H1 (cell line): ENCODE measurements around the gene ACOT7. TPM values are rescaled to one million over a fixed set of nuclear protein-coding genes. Genes with fewer than 3 reads are reported as not detected.
A peak's percentile ranks its signal among the peaks of the same experiment; 100 is the strongest.

Source experiments
- CTCF ChIA-PET: fragments of 300-600 bp; sonication (Branson Sonifier 250); formaldehyde crosslinking; loops from one replicate; lab custom pipeline; 2021; ENCODE audit not compliant: partially characterized antibody; lab: Charles Lee
- POLR2A ChIA-PET: fragments of 300-600 bp; sonication (Branson Sonifier 250); formaldehyde crosslinking; loops from one replicate; lab custom pipeline; 2021; ENCODE audit warnings: inconsistent platforms; ENCODE audit not compliant: partially characterized antibody; lab: Charles Lee
- DNase-seq, 2 experiments: peaks; one replicate each; pipeline versions ENCODE4 v3.0.0 to v3.0.0-alpha.2; 2010 to 2022; ENCODE audit warnings: low spot score in 2 of 2, low read depth in 1 of 2, mixed read lengths in 1 of 2
- FAIRE-seq: peaks from 2 replicates; lab custom pipeline; 2011; peaks lifted over from hg19 to GRCh38; lab: Jason Lieb, UNC
- H2AFZ ChIP-seq: 2 replicates; pipeline ENCODE4 v1.8.1; 2012; ENCODE audit warnings: low read length, inconsistent platforms
- H2AK5ac ChIP-seq: 2 replicates; pipeline ENCODE4 v1.6.1; 2013; ENCODE audit warnings: low read depth, low read length
- H2BK120ac ChIP-seq: replicated peaks from 2 replicates; pipeline ENCODE3; 2013; ENCODE audit warnings: low read depth, low read length, inconsistent platforms
- H2BK12ac ChIP-seq: 2 replicates; pipeline ENCODE4 v1.6.1; 2013; ENCODE audit warnings: low read depth, low read length
- H2BK15ac ChIP-seq: 2 replicates; pipeline ENCODE4 v1.6.1; 2013; ENCODE audit warnings: low read length
- H2BK20ac ChIP-seq: 2 replicates; pipeline ENCODE4 v1.6.1; 2013; ENCODE audit warnings: low read length
- H2BK5ac ChIP-seq: 2 replicates; pipeline ENCODE4 v1.6.1; 2013; ENCODE audit warnings: low read depth, low read length
- H3K14ac ChIP-seq: 2 replicates; pipeline ENCODE4 v1.6.1; 2013; ENCODE audit warnings: inconsistent platforms; ENCODE audit not compliant: insufficient read length
- H3K18ac ChIP-seq: 2 replicates; pipeline ENCODE4 v1.6.1; 2013; ENCODE audit warnings: low read length; ENCODE audit errors: extremely low read depth
- H3K23ac ChIP-seq: 2 replicates; pipeline ENCODE4 v1.6.1; 2013; ENCODE audit warnings: inconsistent platforms; ENCODE audit not compliant: insufficient read length
- H3K23me2 ChIP-seq: 2 replicates; pipeline ENCODE4 v1.6.1; 2013; ENCODE audit warnings: low read depth, low read length
- H3K27ac ChIP-seq: 2 replicates; pipeline ENCODE4 v1.6.1; 2011; ENCODE audit warnings: low read depth, low read length, inconsistent platforms
- H3K27me3 ChIP-seq, 4 experiments: replicated peaks in 1 of 4; 1 replicate in 1 of 4; 2 replicates in 3 of 4; pipeline versions ENCODE4 v1.6.1 to v1.8.1; 2011 to 2013; ENCODE audit warnings: low read length in 3 of 4, mild to moderate bottlenecking in 3 of 4, inconsistent platforms in 2 of 4, mixed read lengths in 2 of 4, moderate library complexity in 1 of 4; ENCODE audit not compliant: control insufficient read depth in 3 of 4, insufficient read depth in 3 of 4; ENCODE audit errors: extremely low read depth in 1 of 4
- H3K36me3 ChIP-seq, 4 experiments: 2 replicates each; pipeline versions ENCODE4 v1.6.1 to v1.8.1; 2011 to 2013; ENCODE audit warnings: mild to moderate bottlenecking in 4 of 4, low read length in 3 of 4, moderate library complexity in 2 of 4, control low read depth in 1 of 4, inconsistent platforms in 1 of 4; ENCODE audit not compliant: insufficient read depth in 4 of 4, control insufficient read depth in 2 of 4
- H3K4ac ChIP-seq: replicated peaks from 2 replicates; pipeline ENCODE3; 2013; ENCODE audit warnings: low read length, low read depth, mixed read lengths, inconsistent platforms; ENCODE audit not compliant: insufficient read length
- H3K4me1 ChIP-seq, 4 experiments: replicated peaks in 1 of 4; 1 replicate in 1 of 4; 2 replicates in 3 of 4; pipeline versions ENCODE4 v1.6.1 to v1.8.1; 2011 to 2013; ENCODE audit warnings: low read length in 3 of 4, inconsistent platforms in 2 of 4, mixed read lengths in 1 of 4; ENCODE audit not compliant: insufficient read depth in 4 of 4, control insufficient read depth in 3 of 4
- H3K4me2 ChIP-seq, 2 experiments: 2 replicates each; pipeline versions ENCODE4 v1.6.1 to v1.8.1; 2011 to 2013; ENCODE audit warnings: low read depth in 2 of 2, low read length in 2 of 2, control low read depth in 1 of 2, inconsistent platforms in 1 of 2, mild to moderate bottlenecking in 1 of 2; ENCODE audit not compliant: insufficient read depth in 1 of 2
- H3K4me3 ChIP-seq, 4 experiments: fragments of 200-600, 300-600 bp in 1 of 4; sonication (generic), shearing (Covaris generic), sonication (Bioruptor Twin) in 1 of 4; 2 replicates each; pipeline versions ENCODE4 v1.5.1 to v1.8.1; 2011 to 2016; ENCODE audit warnings: low read length in 4 of 4, low read depth in 3 of 4, control low read depth in 2 of 4, inconsistent platforms in 2 of 4, mild to moderate bottlenecking in 2 of 4, mixed read lengths in 1 of 4, moderate library complexity in 1 of 4; ENCODE audit not compliant: insufficient read depth in 2 of 4; ENCODE audit errors: extremely low read depth in 1 of 4
- H3K56ac ChIP-seq: replicated peaks from 2 replicates; pipeline ENCODE3; 2013; ENCODE audit warnings: low read depth, mild to moderate bottlenecking, mixed read lengths, low read length, inconsistent platforms; ENCODE audit not compliant: insufficient read length
- H3K79me1 ChIP-seq: 2 replicates; pipeline ENCODE4 v1.6.1; 2013; ENCODE audit warnings: low read depth, low read length, control low read depth
- H3K79me2 ChIP-seq, 2 experiments: 2 replicates each; pipeline versions ENCODE4 v1.6.1 to v1.8.1; 2012 to 2013; ENCODE audit warnings: low read length in 2 of 2, mild to moderate bottlenecking in 2 of 2, inconsistent platforms in 1 of 2; ENCODE audit not compliant: insufficient read depth in 2 of 2, control insufficient read depth in 1 of 2
- H3K9ac ChIP-seq, 4 experiments: replicated peaks in 1 of 4; 1 replicate in 1 of 4; 2 replicates in 3 of 4; pipeline versions ENCODE4 v1.6.1 to v1.8.1; 2011 to 2013; ENCODE audit warnings: low read depth in 3 of 4, low read length in 3 of 4, control low read depth in 2 of 4, mild to moderate bottlenecking in 2 of 4, moderate library complexity in 2 of 4, inconsistent platforms in 1 of 4; ENCODE audit errors: extremely low read depth in 1 of 4
- H3K9me3 ChIP-seq, 2 experiments: 2 replicates each; pipeline versions ENCODE4 v1.6.1 to v1.8.1; 2012 to 2013; ENCODE audit warnings: mild to moderate bottlenecking in 2 of 2, moderate library complexity in 2 of 2, control low read depth in 1 of 2, inconsistent platforms in 1 of 2, low read depth in 1 of 2, low read length in 1 of 2, mixed read lengths in 1 of 2; ENCODE audit not compliant: insufficient read depth in 2 of 2
- H4K20me1 ChIP-seq, 2 experiments: replicated peaks in 1 of 2; 2 replicates each; pipeline versions ENCODE3 to v1.8.1; 2011 to 2013; ENCODE audit warnings: inconsistent platforms in 2 of 2, low read length in 2 of 2, mild to moderate bottlenecking in 1 of 2; ENCODE audit not compliant: insufficient read depth in 2 of 2, control insufficient read depth in 1 of 2
- H4K5ac ChIP-seq: 2 replicates; pipeline ENCODE4 v1.6.1; 2013; ENCODE audit warnings: low read length, low read depth, mixed read lengths, inconsistent platforms; ENCODE audit not compliant: insufficient read length
- H4K8ac ChIP-seq: 2 replicates; pipeline ENCODE4 v1.8.0; 2013; ENCODE audit warnings: mild to moderate bottlenecking, moderate library complexity, low read length, inconsistent platforms; ENCODE audit not compliant: insufficient read depth; ENCODE audit errors: extremely low read depth
- H4K91ac ChIP-seq: replicated peaks from 2 replicates; pipeline ENCODE3; 2013; ENCODE audit warnings: low read length, mixed read lengths, inconsistent platforms; ENCODE audit not compliant: insufficient read length
- RBBP5 ChIP-seq: IDR thresholded peaks from 2 replicates; pipeline ENCODE4 v1.7.1; 2012; ENCODE audit warnings: low read depth, mild to moderate bottlenecking, inconsistent platforms, low read length, moderate library complexity, borderline replicate concordance
- SUZ12 ChIP-seq: fragments of 200-600 bp; sonication (generic); IDR thresholded peaks from 2 replicates; pipeline ENCODE4 v1.6.1; 2012; ENCODE audit warnings: mild to moderate bottlenecking, inconsistent platforms, low read length, moderate library complexity, mixed read lengths
- WGBS, 2 experiments: shearing (Covaris generic) in 1 of 2; methylation state at CpG; one replicate each; pipeline versions ENCODE4 v1.1.6 to v1.1.7; 2013 to 2015; ENCODE audit warnings: low lambda C conversion rate in 2 of 2, mixed read lengths in 2 of 2, inconsistent platforms in 1 of 2, low coverage in 1 of 2, missing lambda C conversion rate in 1 of 2; ENCODE audit not compliant: insufficient replicate concordance in 2 of 2, insufficient coverage in 1 of 2, insufficient read length in 1 of 2; ENCODE audit errors: extremely low coverage in 1 of 2, missing lambda C conversion rate in 1 of 2; 5-methylcytosine and 5-hydroxymethylcytosine counted together
- polyA plus RNA-seq, 7 experiments: library from polyadenylated mRNA; depleted of rRNA in 3 of 7; stranded (reverse) in 5 of 7; unstranded in 2 of 7; fragments of >200 nt in 5 of 7; fragments of 200-250 nt in 2 of 7; gene quantifications; 1 replicate in 5 of 7; 2 replicates in 1 of 7; 4 replicates in 1 of 7; pipeline versions ENCODE4 v1.2.1 to v1.2.3, GENCODE V29; 2011 to 2013; ENCODE audit warnings: missing spikeins in 2 of 7, mixed read lengths in 2 of 7
- total RNA-seq: library from RNA; stranded (reverse); fragmentation: NEBNext Ultra II Directional; extraction: Animal tissue kit (Norgen Biotek cat#: 25700); gene quantifications from 2 replicates; pipeline ENCODE4 v1.2.1, GENCODE V29; 2021

The ACOT7 gene
- total and polyA plus RNA-seq, 2 of the 8 experiments (the other 6 are each of a cell fraction or from before 2014, with no cell fraction given): 151 to 214 TPM

DNA sequence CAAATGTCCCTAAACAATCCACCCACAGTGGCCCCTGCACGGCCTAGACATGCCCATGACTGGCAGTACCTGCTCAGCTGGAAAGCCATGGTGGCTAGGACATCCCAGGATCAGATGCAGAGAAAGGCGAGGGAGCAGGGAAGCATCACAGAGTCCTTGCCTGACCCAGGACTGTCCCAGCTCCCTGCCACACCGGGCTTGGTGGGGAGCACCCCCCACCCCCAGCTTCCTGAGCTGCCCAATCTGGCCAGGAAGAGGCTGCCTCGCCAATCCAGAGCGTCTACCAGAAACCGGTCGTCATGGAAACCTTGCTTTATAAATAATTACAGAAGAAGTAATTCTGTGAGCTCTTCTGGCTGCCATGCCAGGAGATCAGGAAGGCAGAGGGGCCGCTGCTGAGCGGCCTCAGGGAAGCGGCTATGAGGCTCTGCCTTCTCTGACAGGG is 34.8 kb downstream of the ACOT7 start:
- no peak for FAIRE-seq
- peak overlapping the region; percentile 21; the same call in 1 of the 2 replicates for H3K27ac ChIP-seq
- H2BK15ac ChIP-seq: 0 out of 2 replicates have a peak overlapping the region, but pooled peaks have one; percentile 29
- no peak overlapping the region for H3K14ac ChIP-seq
- no peak overlapping the region for H4K5ac ChIP-seq
- TF ChIP-seq RBBP5 (0 out of 2 replicates have a peak, but pooled peaks have one; percentile 59), SUZ12 (no peak)
- TF ChIP-seq, all 59 proteins: peak for 1
- H3K4me1 ChIP-seq: peaks cover 3 to 27% (median 14%) of the 10 kb centered on the region in 4 experiments
- H2BK5ac ChIP-seq: 0 out of 2 replicates have a peak overlapping the region, but pooled peaks have one; percentile 35
- H3K36me3 ChIP-seq: no peaks in the 10 kb centered on the region
- H2BK12ac ChIP-seq: peak overlapping the region; percentile 35; the same call in 1 of the 2 replicates
- H4K8ac ChIP-seq: no peak overlapping the region
- no peak overlapping the region for H2AK5ac ChIP-seq
- ChIA-PET POLR2A (interaction anchor here (1.1 to 1.4 kb wide), 3 partner anchors 40 to 244 kb away, joined by 3 to 6 read pairs (median 4); partner anchors contain the start of gene KLHL21), CTCF (interaction anchor here (0.5 to 34.3 kb wide), 14 partner anchors 9 to 150 kb away, joined by 3 to 1769 read pairs (median 8); partner anchors contain the start of genes ACOT7, HES2 and HES3)
- WGBS, 2 experiments: 75% methylated on average over 10 of the region's 10 CpGs; no CpG with 5 or more reads in 1 of the 2 experiments
- peak overlapping the region; percentile 41 for H3K4ac ChIP-seq
- no peak for DNase-seq
- H4K20me1 ChIP-seq: peaks cover 7 to 27% of the 10 kb centered on the region in 2 experiments
- H3K23me2 ChIP-seq: no peaks in the 10 kb centered on the region
- no peak overlapping the region for H2AFZ ChIP-seq
- H3K4me3 ChIP-seq: no peak overlapping the region
- H3K56ac ChIP-seq: no peak overlapping the region
- peaks cover 0 to 46% of the 10 kb centered on the region in 2 experiments; a peak in 3 of 4 replicates for H3K79me2 ChIP-seq
- H3K9me3 ChIP-seq: no peaks in the 10 kb centered on the region
- no peaks in the 10 kb centered on the region for H3K27me3 ChIP-seq
- H3K9ac ChIP-seq: no peak overlapping the region
- no peak overlapping the region for H3K23ac ChIP-seq
- H4K91ac ChIP-seq: no peak overlapping the region
- H3K4me2 ChIP-seq: no peak overlapping the region
- peak overlapping the region; percentile 60; the same call in 1 of the 2 replicates for H3K18ac ChIP-seq
- H2BK120ac ChIP-seq: no peak overlapping the region
- H3K79me1 ChIP-seq: peaks cover 20% of the 10 kb centered on the region
- H2BK20ac ChIP-seq: no peak overlapping the region
